Left lung (tissue), 10 donors: ENCODE data around the gene TMEM80. TPM values are rescaled to one million over a fixed set of nuclear protein-coding genes. Genes with fewer than 3 reads are reported as not detected.
"Not testable (repeated sequence)": the region's sequence is repeated elsewhere in the genome, so short reads cannot be mapped to it uniquely, and the experiment has no call there.

Source experiments
- ATAC-seq: fragments of 200-7000 bp; cut with Tn5 transposase; one replicate; pipeline ENCODE4 v1.9.1; 2020; ENCODE audit warnings: moderate library complexity
- DNase-seq, 4 donors: peaks; one replicate each; pipeline ENCODE4 v3.0.0-alpha.2; 2013 to 2020
- H3K27ac ChIP-seq, 2 donors: fragments of 200-600 bp; sonication (generic) in 1 of 2; one replicate each; pipeline versions ENCODE4 v1.5.0 to v1.8.0; 2020 to 2021
- H3K27me3 ChIP-seq, 2 donors: fragments of 200-600 bp; sonication (generic) in 1 of 2; one replicate each; pipeline versions ENCODE4 v1.5.0 to v1.8.0; 2020 to 2021
- H3K36me3 ChIP-seq, 2 donors: fragments of 200-600 bp; sonication (generic) in 1 of 2; one replicate each; pipeline versions ENCODE4 v1.5.0 to v1.8.0; 2020 to 2021
- H3K4me1 ChIP-seq, 2 donors: fragments of 200-600 bp; one replicate each; pipeline ENCODE4 v1.8.0; 2021
- H3K4me3 ChIP-seq, 2 donors: fragments of 200-600 bp; sonication (generic) in 1 of 2; one replicate each; pipeline versions ENCODE4 v1.5.0 to v1.8.0; 2020 to 2021; ENCODE audit warnings: mild to moderate bottlenecking in 1 of 2
- H3K9me3 ChIP-seq, 2 donors: fragments of 200-600 bp; sonication (generic) in 1 of 2; one replicate each; pipeline versions ENCODE4 v1.5.0 to v1.8.0; 2020 to 2021
- intact Hi-C, 2 donors: fragments of 100-400 bp; cut with DNase I; formaldehyde crosslinking; loops; one replicate each; pipeline versions ENCODE4 v1.11.2 to v1.14.2; 2022
- polyA plus RNA-seq, 6 donors: library from polyadenylated mRNA; unstranded; fragments of 120-200 nt; gene quantifications; one replicate each; pipeline ENCODE4 v1.2.1, GENCODE V29; 2013; ENCODE audit not compliant: insufficient read length in 6 of 6
- total RNA-seq, 2 donors: library from RNA; stranded (reverse); fragmentation: NEBNext Ultra II Directional; extraction: Animal tissue kit (Norgen Biotek cat#: 25700); gene quantifications; one replicate each; pipeline ENCODE4 v1.2.1, GENCODE V29; 2021
- TF ChIP-seq, protein P1 (sequence below), 2 donors: fragments of 200-600 bp; sonication (generic) in 1 of 2; IDR thresholded peaks; one replicate each; pipeline versions ENCODE4 v1.5.0 to v1.8.0; 2021; ENCODE audit warnings: antibody characterized with exemption in 2 of 2
- donor health status: DM: no; HTN: yes; CAD: no.
- donor health status: DM: no; HTN: no; CAD: no.

The TMEM80 gene
- total and polyA plus RNA-seq, 8 donors = 23.6 to 34.5 (median 30.4) TPM

DNA sequence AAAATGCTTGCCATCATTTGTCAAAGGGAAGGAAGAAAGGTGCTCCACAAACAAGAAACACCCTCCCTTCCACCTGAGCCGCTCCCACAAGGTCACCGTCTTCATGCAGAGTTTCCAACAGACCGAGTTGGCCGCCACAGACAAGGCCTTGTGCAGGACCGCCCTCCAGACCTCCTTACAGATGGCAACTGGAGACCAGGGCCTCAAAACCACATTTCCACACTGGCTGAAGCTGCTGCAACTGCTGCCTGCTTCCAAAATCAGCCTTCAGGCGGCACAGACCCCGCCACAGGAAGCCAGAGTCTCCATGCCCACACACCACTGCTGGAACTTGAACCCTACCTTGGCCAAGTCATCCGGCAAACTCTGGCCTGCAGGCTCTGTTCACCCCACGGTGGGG is 6.9 kb upstream of the TMEM80 start:
- TF ChIP-seq, protein P1, sequence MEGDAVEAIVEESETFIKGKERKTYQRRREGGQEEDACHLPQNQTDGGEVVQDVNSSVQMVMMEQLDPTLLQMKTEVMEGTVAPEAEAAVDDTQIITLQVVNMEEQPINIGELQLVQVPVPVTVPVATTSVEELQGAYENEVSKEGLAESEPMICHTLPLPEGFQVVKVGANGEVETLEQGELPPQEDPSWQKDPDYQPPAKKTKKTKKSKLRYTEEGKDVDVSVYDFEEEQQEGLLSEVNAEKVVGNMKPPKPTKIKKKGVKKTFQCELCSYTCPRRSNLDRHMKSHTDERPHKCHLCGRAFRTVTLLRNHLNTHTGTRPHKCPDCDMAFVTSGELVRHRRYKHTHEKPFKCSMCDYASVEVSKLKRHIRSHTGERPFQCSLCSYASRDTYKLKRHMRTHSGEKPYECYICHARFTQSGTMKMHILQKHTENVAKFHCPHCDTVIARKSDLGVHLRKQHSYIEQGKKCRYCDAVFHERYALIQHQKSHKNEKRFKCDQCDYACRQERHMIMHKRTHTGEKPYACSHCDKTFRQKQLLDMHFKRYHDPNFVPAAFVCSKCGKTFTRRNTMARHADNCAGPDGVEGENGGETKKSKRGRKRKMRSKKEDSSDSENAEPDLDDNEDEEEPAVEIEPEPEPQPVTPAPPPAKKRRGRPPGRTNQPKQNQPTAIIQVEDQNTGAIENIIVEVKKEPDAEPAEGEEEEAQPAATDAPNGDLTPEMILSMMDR (IDR thresholded peaks at IDR 0.05) = no peak
- Histone ChIP-seq H3K4me3 (no peak overlapping the region), H3K27me3 (no peaks in the 10 kb centered on the region), H3K36me3 (peaks cover 0 to 68% of the 10 kb centered on the region in 2 donors), H3K27ac (no peak overlapping the region), H3K9me3 (no peaks in the 10 kb centered on the region), H3K4me1 (peaks cover 6 to 15% of the 10 kb centered on the region in 2 donors)
- no peak for ATAC-seq
- intact Hi-C loops = no loop called here
- DNase-seq = no peak

DNA sequence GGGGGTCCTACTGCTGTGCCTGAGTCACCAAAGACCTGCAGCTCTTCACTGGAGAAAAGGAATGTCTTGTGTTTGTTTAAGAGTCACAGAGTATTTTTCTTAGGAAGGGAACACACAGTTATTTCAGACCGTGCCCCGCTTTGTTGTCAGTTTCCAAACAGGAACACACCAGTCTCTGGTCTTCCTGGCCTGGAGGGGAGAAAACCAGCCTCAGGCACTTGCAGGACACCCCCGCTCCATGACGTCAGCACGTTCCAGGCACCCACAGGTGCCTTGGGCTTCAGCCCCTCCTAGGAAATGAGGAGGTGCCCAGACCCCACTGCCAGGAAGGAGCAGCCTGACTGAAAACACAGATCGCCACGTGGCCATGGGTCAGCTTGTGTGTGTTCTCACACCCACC is 6.0 kb upstream of the TMEM80 start:
- H3K36me3 ChIP-seq = peaks cover 0 to 59% of the 10 kb centered on the region in 2 donors
- TF ChIP-seq, protein P1 (IDR thresholded peaks at IDR 0.05) = no peak
- H3K9me3 ChIP-seq = no peaks in the 10 kb centered on the region
- H3K4me1 ChIP-seq = peaks cover 10 to 24% of the 10 kb centered on the region in 2 donors
- intact Hi-C loops = no loop called here
- DNase-seq (no peak), ATAC-seq (peak; percentile 42)
- H3K4me3 ChIP-seq = no peak overlapping the region
- H3K27ac ChIP-seq = no peak overlapping the region
- no peaks in the 10 kb centered on the region for H3K27me3 ChIP-seq

DNA sequence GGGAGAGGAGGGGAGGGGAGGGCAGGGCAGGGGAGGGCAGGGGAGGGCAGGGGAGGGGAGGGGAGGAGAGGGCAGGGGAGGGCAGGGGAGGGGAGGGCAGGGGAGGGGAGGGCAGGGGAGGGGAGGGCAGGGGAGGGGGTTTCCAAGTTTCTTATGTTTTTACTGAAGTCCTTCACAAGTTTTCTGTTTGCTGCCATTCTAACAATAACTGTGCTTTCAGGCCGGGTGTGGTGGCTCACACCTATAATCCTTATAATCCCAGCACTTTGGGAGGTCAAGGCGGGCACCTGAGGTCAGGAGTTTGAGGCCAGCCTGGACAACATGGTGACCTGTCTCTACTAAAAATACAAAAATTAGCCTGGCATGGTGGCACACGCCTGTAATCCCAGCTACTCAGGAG is 5.4 kb upstream of the TMEM80 start:
- Histone ChIP-seq H3K4me1 (peaks cover 10 to 24% of the 10 kb centered on the region in 2 donors), H3K36me3 (peaks cover 0 to 53% of the 10 kb centered on the region in 2 donors)
- H3K4me3 ChIP-seq, H3K9me3 ChIP-seq, intact Hi-C loops, H3K27ac ChIP-seq, H3K27me3 ChIP-seq, ATAC-seq, DNase-seq: not testable (repeated sequence)

DNA sequence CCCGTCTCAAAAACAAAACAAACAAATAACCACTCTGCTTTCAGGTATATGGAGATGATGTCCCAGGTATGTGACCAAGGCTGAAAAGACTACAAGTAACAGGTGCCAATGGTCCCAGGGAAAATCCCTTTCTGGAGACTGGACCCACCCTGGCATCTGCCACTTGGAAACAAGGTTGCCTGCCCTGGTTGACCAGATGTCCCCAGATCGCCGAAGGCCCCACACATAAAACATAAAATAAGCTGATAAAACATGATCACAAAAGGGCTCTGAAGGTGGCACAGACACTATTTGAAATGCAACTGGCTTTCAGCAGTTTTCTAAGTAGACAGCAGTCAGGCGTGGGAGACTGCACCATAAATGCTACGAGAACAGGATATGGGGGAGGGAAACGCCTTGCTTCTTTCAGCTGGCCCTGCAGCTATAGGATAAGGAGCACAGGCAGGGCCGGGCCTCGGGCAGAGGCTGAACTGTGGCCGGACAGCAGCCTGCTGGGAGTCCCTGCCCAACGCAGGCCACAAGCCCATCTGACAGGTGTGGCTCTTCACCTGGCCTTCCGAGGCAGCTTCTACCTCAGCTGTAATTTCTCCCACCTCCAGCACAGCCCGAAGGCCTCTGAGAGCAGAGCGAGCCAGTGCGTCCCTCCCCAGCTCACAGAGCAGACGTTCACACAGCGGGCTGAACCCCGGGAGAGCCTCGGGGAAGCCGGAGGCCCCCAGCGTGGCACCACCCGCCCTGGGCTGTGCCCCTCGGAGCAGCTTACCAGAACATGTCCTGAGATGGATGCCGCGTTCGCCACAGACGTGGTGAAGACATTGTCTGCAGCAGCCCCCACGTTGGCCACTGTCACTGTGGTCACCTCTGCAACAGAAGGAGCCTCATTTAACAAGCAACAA is 4.6 kb upstream of the TMEM80 start:
- Histone ChIP-seq H3K27me3 (no peaks in the 10 kb centered on the region), H3K27ac (no peak overlapping the region), H3K9me3 (no peaks in the 10 kb centered on the region), H3K4me1 (peaks cover 10 to 24% of the 10 kb centered on the region in 2 donors), H3K4me3 (no peak overlapping the region), H3K36me3 (peaks cover 0 to 45% of the 10 kb centered on the region in 2 donors)
- TF ChIP-seq, protein P1 (IDR thresholded peaks at IDR 0.05) = no peak
- no peak for ATAC-seq
- DNase-seq = no peak
- intact Hi-C loops = no loop called here

DNA sequence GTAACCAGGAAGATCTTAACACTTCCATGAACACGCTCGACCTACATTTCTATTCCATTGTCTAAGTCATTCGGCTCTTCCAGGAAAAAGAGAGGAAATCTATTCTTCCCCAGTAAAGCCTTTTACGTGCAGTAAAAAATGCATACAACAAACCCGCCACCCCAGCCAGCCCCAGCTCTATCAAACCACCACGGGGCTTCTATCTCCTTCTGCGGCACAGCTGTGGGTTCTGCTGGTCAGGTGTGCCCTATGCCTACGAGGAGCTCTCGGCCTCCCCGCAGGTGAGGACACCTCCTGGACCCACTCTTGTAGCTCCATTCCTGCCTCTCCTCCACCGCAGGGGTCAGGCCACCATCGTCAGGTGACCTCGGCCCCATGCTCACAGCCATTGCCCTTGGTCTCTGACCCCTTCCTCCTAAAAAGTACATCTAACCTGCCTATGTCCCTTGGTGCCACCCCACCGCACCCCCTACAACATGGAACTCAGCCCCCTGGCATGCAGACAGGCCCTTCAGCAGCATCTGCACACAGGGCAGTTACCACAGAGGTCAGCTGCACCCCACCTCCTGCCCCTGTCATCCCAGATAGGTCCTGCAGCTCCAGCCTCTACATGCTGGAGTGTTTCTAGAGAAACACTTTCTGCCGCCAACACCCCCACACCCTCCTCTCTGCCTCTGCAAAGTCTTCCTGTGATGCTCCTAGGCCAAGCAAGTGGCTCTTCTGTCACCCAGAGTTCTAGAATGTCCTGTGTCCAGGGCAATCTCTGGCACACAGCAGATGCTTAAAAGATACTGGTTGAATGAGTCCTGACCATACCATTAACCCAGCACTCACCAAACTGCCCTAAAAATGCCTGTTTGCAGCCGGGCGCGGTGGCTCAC is 3.7 kb upstream of the TMEM80 start:
- Histone ChIP-seq H3K4me1 (peaks cover 16 to 32% of the 10 kb centered on the region in 2 donors), H3K4me3 (no peak overlapping the region), H3K27me3 (no peaks in the 10 kb centered on the region), H3K36me3 (peaks cover 0 to 36% of the 10 kb centered on the region in 2 donors), H3K27ac (no peak overlapping the region), H3K9me3 (no peaks in the 10 kb centered on the region)
- ATAC-seq (no peak), DNase-seq (no peak)
- intact Hi-C loops = no loop called here
- TF ChIP-seq, protein P1 (IDR thresholded peaks at IDR 0.05) = no peak
